Adrenal gland (tissue), 5 donors: Measurements from ENCODE around the gene ZYX.

ENCODE experiments used
- POLR2A ChIP-seq, 2 donors: fragments of 450-650 bp; IDR thresholded peaks; one replicate each; pipeline ENCODE4 v1.6.1; 2017; ENCODE audit warnings: antibody characterized with exemption in 2 of 2, mild to moderate bottlenecking in 2 of 2, moderate library complexity in 1 of 2
- TF ChIP-seq, protein P1 (sequence below), 6 experiments: fragments of 450-650 bp in 4 of 6; fragments of 200-600 bp in 2 of 6; sonication (generic) in 1 of 6; IDR thresholded peaks; 1 replicate in 5 of 6; 2 replicates in 1 of 6; pipeline versions ENCODE4 v1.5.1 to v1.8.0; 2016 to 2021; ENCODE audit warnings: antibody characterized with exemption in 6 of 6, mild to moderate bottlenecking in 2 of 6, moderate library complexity in 1 of 6
- donor health status: DM: no; HTN: no; CAD: no.

DNA sequence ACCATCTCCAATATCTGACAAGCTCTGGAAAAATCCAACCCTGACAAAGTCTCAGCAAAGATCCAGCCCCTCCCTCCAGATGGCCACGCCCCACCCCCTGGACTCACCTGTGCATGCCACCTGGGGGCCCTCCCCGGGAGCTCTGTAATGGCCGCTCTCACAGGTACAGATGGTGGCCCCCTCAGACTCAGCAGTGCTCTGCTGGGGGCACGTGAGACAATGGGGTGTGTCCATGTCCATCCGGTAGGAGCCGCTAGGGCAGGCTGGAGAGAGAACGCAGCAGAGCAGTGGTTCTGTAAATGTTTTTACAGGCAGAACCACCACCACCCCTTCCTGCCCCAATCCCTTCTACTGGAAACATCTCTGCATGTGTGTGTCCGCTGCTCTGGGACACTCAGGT lies 18.0 kb downstream of the ZYX start:
- TF ChIP-seq, protein P1, sequence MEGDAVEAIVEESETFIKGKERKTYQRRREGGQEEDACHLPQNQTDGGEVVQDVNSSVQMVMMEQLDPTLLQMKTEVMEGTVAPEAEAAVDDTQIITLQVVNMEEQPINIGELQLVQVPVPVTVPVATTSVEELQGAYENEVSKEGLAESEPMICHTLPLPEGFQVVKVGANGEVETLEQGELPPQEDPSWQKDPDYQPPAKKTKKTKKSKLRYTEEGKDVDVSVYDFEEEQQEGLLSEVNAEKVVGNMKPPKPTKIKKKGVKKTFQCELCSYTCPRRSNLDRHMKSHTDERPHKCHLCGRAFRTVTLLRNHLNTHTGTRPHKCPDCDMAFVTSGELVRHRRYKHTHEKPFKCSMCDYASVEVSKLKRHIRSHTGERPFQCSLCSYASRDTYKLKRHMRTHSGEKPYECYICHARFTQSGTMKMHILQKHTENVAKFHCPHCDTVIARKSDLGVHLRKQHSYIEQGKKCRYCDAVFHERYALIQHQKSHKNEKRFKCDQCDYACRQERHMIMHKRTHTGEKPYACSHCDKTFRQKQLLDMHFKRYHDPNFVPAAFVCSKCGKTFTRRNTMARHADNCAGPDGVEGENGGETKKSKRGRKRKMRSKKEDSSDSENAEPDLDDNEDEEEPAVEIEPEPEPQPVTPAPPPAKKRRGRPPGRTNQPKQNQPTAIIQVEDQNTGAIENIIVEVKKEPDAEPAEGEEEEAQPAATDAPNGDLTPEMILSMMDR (IDR thresholded peaks at IDR 0.05): no peak
- no peak for TF ChIP-seq POLR2A (IDR thresholded peaks at IDR 0.05)
